ENCODE data around the gene P4HB.

P4HB gene

DNA sequence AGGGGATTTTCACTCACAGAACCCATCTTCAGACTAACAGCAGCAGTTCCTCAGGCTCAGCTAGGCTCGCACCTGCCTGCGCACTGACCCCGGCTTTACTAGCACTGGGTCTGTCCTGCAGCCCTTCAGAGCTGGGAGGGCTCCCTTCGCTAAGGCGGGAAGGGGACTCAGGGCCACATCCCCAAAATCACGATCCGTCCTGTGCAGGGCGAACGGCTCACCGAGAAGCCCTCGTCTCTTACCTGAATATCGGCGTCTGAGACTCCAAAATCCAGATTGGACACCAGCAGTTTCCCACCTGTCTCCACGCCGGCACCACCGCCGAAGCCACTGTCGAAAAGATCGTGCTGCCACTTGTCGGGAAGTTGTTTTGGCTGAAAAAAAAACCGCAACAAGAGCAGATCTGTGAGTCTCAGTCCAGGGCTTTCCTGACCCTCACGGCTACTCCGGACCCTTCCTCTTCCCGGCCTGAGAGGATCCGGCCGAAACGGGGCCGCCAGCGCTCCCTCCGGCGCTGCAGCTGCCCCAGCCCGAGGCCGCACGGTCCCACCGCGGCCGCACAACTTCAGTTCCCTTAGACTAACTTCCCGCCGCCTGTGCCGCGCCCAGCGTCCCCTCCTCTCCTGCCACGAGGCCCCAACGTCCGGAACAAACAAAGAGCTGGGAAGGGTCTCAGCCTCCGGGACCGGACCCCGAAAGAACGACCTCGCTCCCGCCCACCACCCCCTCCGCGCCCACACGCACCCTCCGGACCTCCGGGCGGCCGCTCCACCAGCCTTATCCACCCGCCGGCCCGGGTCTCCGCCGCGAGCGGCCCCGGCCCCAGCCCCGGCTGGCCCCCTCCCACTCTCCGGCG, 30.3 kb upstream of the P4HB start:
- TF ChIP-seq TOX (CRISPR knock-in tag; IDR thresholded peaks at IDR 0.05; ENCODE audit: borderline replicate concordance) (no peak), ZNF8 (CRISPR knock-in tag; IDR thresholded peaks at IDR 0.05) (no peak), CSRNP3 (CRISPR knock-in tag; IDR thresholded peaks at IDR 0.05) (no peak), ARNTL (CRISPR knock-in tag; IDR thresholded peaks at IDR 0.05; ENCODE audit: borderline replicate concordance, low read depth) (no peak), ISL1 (CRISPR knock-in tag; IDR thresholded peaks at IDR 0.05) (no peak), ZNF565 (CRISPR knock-in tag; conservative IDR thresholded peaks at IDR 0.05; ENCODE audit: low read depth) (no peak), TSHZ2 (CRISPR knock-in tag; IDR thresholded peaks at IDR 0.05) (no peak), RARB (CRISPR knock-in tag; IDR thresholded peaks at IDR 0.05) (no peak), ZNF70 (CRISPR knock-in tag; IDR thresholded peaks at IDR 0.05) (no peak), ZFP3 (CRISPR knock-in tag; IDR thresholded peaks at IDR 0.05) (no peak), CREB5 (CRISPR knock-in tag; IDR thresholded peaks at IDR 0.05; ENCODE audit: low read depth) (no peak)
- TF ChIP-seq, protein P1, sequence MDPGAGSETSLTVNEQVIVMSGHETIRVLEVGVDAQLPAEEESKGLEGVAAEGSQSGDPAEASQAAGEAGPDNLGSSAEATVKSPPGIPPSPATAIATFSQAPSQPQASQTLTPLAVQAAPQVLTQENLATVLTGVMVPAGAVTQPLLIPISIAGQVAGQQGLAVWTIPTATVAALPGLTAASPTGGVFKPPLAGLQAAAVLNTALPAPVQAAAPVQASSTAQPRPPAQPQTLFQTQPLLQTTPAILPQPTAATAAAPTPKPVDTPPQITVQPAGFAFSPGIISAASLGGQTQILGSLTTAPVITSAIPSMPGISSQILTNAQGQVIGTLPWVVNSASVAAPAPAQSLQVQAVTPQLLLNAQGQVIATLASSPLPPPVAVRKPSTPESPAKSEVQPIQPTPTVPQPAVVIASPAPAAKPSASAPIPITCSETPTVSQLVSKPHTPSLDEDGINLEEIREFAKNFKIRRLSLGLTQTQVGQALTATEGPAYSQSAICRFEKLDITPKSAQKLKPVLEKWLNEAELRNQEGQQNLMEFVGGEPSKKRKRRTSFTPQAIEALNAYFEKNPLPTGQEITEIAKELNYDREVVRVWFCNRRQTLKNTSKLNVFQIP (CRISPR knock-in tag; IDR thresholded peaks at IDR 0.05; ENCODE audit: borderline replicate concordance, low read depth) = no peak
- ATAC-seq = no peak

DNA sequence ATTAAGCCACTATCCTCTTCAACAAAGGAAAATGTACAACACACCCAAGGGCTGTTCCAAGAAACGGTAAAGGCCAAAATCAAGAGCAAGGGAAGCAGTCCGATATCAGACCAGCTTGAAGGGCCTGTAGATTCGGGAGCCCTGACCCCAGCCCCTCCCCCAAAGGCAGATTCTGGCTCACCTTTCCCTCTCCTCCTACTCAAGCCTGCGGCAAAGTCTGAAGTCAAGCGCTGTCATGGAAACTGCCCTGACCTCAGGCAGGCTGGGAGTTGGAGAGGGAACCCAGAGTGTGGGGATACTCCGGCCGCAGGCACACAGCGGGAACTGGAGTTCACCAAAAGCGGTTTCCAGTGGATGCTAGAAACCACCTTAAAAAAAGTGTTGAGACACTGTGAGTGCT, 29.3 kb upstream of the P4HB start:
- no peak for TF ChIP-seq PPARA (CRISPR knock-in tag; IDR thresholded peaks at IDR 0.05; ENCODE audit: borderline replicate concordance)
- ATAC-seq = no peak

DNA sequence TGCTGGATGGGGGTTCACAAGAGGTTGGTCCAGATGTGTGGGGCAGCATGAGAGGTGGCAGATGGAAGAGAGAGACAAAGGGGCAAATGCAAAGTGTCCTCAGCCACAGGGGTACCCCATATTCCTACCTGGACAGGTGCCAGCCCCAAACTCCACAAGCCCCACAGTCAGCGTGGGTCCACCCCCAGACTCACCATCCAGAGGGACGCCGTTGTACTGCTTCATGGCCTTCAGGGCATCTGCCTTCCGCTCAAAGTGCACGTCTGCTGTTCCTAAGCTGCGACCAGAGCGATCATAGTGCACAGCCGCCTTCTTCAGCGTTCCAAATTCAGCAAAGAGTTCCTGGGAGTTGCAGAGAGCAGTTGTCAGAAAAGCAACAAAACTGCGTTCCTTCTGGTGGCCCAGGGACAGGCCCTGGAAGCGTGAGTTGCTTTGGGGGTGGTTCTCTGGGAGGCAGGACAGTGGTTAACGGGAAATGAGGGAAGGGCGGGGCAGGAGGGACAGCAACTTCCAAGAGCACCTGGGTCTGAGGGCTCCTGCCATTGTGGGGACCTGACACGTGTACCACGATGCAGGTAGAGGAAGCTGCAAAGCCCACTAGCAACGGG, 28.8 kb upstream of the P4HB start:
- TF ChIP-seq CREB5 (CRISPR knock-in tag; IDR thresholded peaks at IDR 0.05; ENCODE audit: low read depth) (no peak), ZNF8 (CRISPR knock-in tag; IDR thresholded peaks at IDR 0.05) (no peak), BACH2 (CRISPR knock-in tag; IDR thresholded peaks at IDR 0.05; ENCODE audit: borderline replicate concordance) (no peak), ISL1 (CRISPR knock-in tag; IDR thresholded peaks at IDR 0.05) (no peak), TSHZ2 (CRISPR knock-in tag; IDR thresholded peaks at IDR 0.05) (no peak), ESRRG (CRISPR knock-in tag; IDR thresholded peaks at IDR 0.05) (no peak), ZNF70 (CRISPR knock-in tag; IDR thresholded peaks at IDR 0.05) (no peak), ZFP3 (CRISPR knock-in tag; IDR thresholded peaks at IDR 0.05) (no peak), GLIS3 (CRISPR knock-in tag; IDR thresholded peaks at IDR 0.05) (no peak), PPARA (CRISPR knock-in tag; IDR thresholded peaks at IDR 0.05; ENCODE audit: borderline replicate concordance) (no peak)
- TF ChIP-seq, protein P1 (CRISPR knock-in tag; IDR thresholded peaks at IDR 0.05; ENCODE audit: borderline replicate concordance, low read depth) = no peak
- ATAC-seq = no peak

Measured in SK-N-SH treated with all-trans-retinoic acid at 6 μM for 48 hours (cell line).